H1 (cell line): ENCODE measurements around the gene UVRAG. TPM values are rescaled to one million over a fixed set of nuclear protein-coding genes. Genes with fewer than 3 reads are reported as not detected.

Experiments
- CBX8 ChIP-seq: fragments of 300-800, 300-1000 bp; sonication (generic); IDR thresholded peaks from 2 replicates; pipeline ENCODE4 v1.7.1; 2016; ENCODE audit warnings: low read depth, low read length, borderline replicate concordance
- CHD2 ChIP-seq: IDR thresholded peaks from 2 replicates; pipeline ENCODE4 v1.6.1; 2012; ENCODE audit warnings: low read length, improper control_type of control experiment
- JUND ChIP-seq: IDR thresholded peaks from 2 replicates; pipeline ENCODE4 v1.6.1; 2011; ENCODE audit warnings: mild to moderate bottlenecking, improper control_type of control experiment, low read length
- RAD21 ChIP-seq, 2 experiments: IDR thresholded peaks in 1 of 2; conservative IDR thresholded peaks in 1 of 2; 2 replicates each; pipeline ENCODE4 v1.6.1; 2011; ENCODE audit warnings: low read depth in 2 of 2, low read length in 2 of 2, improper control_type of control experiment in 1 of 2, inconsistent platforms in 1 of 2, mild to moderate bottlenecking in 1 of 2, moderate library complexity in 1 of 2
- RBBP5 ChIP-seq: IDR thresholded peaks from 2 replicates; pipeline ENCODE4 v1.7.1; 2012; ENCODE audit warnings: low read depth, mild to moderate bottlenecking, inconsistent platforms, low read length, moderate library complexity, borderline replicate concordance
- polyA plus RNA-seq, 7 experiments: library from polyadenylated mRNA; depleted of rRNA in 3 of 7; stranded (reverse) in 5 of 7; unstranded in 2 of 7; fragments of >200 nt in 5 of 7; fragments of 200-250 nt in 2 of 7; gene quantifications; 1 replicate in 5 of 7; 2 replicates in 1 of 7; 4 replicates in 1 of 7; pipeline versions ENCODE4 v1.2.1 to v1.2.3, GENCODE V29; 2011 to 2013; ENCODE audit warnings: missing spikeins in 2 of 7, mixed read lengths in 2 of 7
- total RNA-seq: library from RNA; stranded (reverse); fragmentation: NEBNext Ultra II Directional; extraction: Animal tissue kit (Norgen Biotek cat#: 25700); gene quantifications from 2 replicates; pipeline ENCODE4 v1.2.1, GENCODE V29; 2021
- TF ChIP-seq, protein P1 (sequence below): fragments of 300-600 bp; sonication (generic); IDR thresholded peaks from 2 replicates; pipeline ENCODE4 v1.7.1; 2012; ENCODE audit warnings: low read length, moderate library complexity, mild to moderate bottlenecking, inconsistent platforms; ENCODE audit not compliant: insufficient replicate concordance

UVRAG gene
- total and polyA plus RNA-seq, 2 of the 8 experiments (the other 6 are each of a cell fraction or from before 2014, with no cell fraction given) = 5.5 to 14.7 TPM

DNA sequence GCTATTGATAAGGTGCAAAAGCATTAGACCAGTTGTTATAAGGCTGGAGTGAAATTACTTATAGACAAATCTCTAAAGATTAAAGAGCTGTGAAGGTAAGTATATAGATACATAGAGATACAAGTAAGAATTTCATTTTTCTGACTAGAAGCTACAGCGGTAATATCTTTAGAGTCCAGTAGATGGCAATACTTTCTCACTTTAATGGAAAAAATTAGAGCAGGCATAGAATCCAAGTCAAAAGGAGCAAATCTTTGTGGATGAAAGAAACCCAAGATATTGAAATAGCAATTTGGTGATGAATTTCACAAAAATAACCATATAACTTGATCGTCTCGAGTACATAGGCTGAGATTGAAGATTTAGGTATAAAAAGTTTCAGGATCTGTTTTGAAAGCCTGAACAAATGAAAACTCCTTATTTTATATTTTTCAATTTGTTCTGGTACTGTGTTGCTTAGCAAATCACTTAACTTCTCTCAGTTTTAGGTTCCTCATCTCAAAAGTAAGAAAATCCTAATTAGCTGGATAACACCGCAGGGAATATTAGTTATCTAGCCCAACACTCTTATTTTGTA is 81.9 kb downstream of the UVRAG start (continued):
- no peak for TF ChIP-seq JUND
- TF ChIP-seq CBX8 = no peak
- peak; percentile 66 to 77 for TF ChIP-seq RAD21 (IDR thresholded peaks at IDR 0.05 in 1 of 2, conservative IDR thresholded peaks at IDR 0.05 in 1 of 2; ENCODE audit: low read depth in 2 of 2, low read length in 2 of 2)
- no peak for TF ChIP-seq CHD2
- TF ChIP-seq, protein P1, sequence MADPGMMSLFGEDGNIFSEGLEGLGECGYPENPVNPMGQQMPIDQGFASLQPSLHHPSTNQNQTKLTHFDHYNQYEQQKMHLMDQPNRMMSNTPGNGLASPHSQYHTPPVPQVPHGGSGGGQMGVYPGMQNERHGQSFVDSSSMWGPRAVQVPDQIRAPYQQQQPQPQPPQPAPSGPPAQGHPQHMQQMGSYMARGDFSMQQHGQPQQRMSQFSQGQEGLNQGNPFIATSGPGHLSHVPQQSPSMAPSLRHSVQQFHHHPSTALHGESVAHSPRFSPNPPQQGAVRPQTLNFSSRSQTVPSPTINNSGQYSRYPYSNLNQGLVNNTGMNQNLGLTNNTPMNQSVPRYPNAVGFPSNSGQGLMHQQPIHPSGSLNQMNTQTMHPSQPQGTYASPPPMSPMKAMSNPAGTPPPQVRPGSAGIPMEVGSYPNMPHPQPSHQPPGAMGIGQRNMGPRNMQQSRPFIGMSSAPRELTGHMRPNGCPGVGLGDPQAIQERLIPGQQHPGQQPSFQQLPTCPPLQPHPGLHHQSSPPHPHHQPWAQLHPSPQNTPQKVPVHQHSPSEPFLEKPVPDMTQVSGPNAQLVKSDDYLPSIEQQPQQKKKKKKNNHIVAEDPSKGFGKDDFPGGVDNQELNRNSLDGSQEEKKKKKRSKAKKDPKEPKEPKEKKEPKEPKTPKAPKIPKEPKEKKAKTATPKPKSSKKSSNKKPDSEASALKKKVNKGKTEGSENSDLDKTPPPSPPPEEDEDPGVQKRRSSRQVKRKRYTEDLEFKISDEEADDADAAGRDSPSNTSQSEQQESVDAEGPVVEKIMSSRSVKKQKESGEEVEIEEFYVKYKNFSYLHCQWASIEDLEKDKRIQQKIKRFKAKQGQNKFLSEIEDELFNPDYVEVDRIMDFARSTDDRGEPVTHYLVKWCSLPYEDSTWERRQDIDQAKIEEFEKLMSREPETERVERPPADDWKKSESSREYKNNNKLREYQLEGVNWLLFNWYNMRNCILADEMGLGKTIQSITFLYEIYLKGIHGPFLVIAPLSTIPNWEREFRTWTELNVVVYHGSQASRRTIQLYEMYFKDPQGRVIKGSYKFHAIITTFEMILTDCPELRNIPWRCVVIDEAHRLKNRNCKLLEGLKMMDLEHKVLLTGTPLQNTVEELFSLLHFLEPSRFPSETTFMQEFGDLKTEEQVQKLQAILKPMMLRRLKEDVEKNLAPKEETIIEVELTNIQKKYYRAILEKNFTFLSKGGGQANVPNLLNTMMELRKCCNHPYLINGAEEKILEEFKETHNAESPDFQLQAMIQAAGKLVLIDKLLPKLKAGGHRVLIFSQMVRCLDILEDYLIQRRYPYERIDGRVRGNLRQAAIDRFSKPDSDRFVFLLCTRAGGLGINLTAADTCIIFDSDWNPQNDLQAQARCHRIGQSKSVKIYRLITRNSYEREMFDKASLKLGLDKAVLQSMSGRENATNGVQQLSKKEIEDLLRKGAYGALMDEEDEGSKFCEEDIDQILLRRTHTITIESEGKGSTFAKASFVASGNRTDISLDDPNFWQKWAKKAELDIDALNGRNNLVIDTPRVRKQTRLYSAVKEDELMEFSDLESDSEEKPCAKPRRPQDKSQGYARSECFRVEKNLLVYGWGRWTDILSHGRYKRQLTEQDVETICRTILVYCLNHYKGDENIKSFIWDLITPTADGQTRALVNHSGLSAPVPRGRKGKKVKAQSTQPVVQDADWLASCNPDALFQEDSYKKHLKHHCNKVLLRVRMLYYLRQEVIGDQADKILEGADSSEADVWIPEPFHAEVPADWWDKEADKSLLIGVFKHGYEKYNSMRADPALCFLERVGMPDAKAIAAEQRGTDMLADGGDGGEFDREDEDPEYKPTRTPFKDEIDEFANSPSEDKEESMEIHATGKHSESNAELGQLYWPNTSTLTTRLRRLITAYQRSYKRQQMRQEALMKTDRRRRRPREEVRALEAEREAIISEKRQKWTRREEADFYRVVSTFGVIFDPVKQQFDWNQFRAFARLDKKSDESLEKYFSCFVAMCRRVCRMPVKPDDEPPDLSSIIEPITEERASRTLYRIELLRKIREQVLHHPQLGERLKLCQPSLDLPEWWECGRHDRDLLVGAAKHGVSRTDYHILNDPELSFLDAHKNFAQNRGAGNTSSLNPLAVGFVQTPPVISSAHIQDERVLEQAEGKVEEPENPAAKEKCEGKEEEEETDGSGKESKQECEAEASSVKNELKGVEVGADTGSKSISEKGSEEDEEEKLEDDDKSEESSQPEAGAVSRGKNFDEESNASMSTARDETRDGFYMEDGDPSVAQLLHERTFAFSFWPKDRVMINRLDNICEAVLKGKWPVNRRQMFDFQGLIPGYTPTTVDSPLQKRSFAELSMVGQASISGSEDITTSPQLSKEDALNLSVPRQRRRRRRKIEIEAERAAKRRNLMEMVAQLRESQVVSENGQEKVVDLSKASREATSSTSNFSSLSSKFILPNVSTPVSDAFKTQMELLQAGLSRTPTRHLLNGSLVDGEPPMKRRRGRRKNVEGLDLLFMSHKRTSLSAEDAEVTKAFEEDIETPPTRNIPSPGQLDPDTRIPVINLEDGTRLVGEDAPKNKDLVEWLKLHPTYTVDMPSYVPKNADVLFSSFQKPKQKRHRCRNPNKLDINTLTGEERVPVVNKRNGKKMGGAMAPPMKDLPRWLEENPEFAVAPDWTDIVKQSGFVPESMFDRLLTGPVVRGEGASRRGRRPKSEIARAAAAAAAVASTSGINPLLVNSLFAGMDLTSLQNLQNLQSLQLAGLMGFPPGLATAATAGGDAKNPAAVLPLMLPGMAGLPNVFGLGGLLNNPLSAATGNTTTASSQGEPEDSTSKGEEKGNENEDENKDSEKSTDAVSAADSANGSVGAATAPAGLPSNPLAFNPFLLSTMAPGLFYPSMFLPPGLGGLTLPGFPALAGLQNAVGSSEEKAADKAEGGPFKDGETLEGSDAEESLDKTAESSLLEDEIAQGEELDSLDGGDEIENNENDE = no peak
- TF ChIP-seq RBBP5 = no peak
